Activated CD8-positive, alpha-beta T cell treated with anti-CD3 and anti-CD28 coated beads for 36 hours (primary cell): ENCODE results near the gene VSTM1. TPM values are rescaled to one million over a fixed set of nuclear protein-coding genes. Genes with fewer than 3 reads are reported as not detected.

ENCODE experiments used
- ATAC-seq: fragments of 200-7000 bp; cut with Tn5 transposase; one replicate; pipeline ENCODE4 v1.10.0; 2021; ENCODE audit warnings: mild to moderate bottlenecking, moderate library complexity
- CTCF ChIA-PET: fragments of 350-600 bp; sonication (Branson Sonifier 250); formaldehyde crosslinking; loops from one replicate; lab custom pipeline; 2021; ENCODE audit warnings: antibody characterized with exemption; lab: Charles Lee
- POLR2A ChIA-PET: fragments of 350-600 bp; sonication (Branson Sonifier 250); formaldehyde crosslinking; loops from one replicate; lab custom pipeline; 2021; ENCODE audit warnings: antibody characterized with exemption; lab: Charles Lee
- DNase-seq: peaks from one replicate; pipeline ENCODE4 v3.0.0-alpha.2; 2020
- H3K27ac Mint-ChIP-seq: one replicate; pipeline ENCODE4 v1.8.0; 2021; ENCODE audit warnings: mild to moderate bottlenecking, mixed read lengths
- H3K27me3 Mint-ChIP-seq: one replicate; pipeline ENCODE4 v1.8.0; 2021; ENCODE audit warnings: mixed read lengths
- H3K36me3 Mint-ChIP-seq: one replicate; pipeline ENCODE4 v1.8.0; 2021; ENCODE audit warnings: low read depth, mixed read lengths
- H3K4me1 Mint-ChIP-seq: one replicate; pipeline ENCODE4 v1.8.0; 2021; ENCODE audit warnings: low read depth, mixed read lengths
- H3K4me3 Mint-ChIP-seq: one replicate; pipeline ENCODE4 v1.8.0; 2021; ENCODE audit warnings: mild to moderate bottlenecking, moderate library complexity, mixed read lengths
- H3K9me3 Mint-ChIP-seq: one replicate; pipeline ENCODE4 v1.8.0; 2021; ENCODE audit warnings: mixed read lengths
- intact Hi-C: fragments of 100-400 bp; cut with micrococcal nuclease; formaldehyde crosslinking; loops from one replicate; pipeline ENCODE4 v1.10.0; 2022
- total RNA-seq, 2 experiments: library from RNA; stranded (reverse); gene quantifications; one replicate each; pipeline ENCODE4 v1.2.3, GENCODE V29; 2021
- TF ChIP-seq, protein P1 (sequence below): fragments of 200-600 bp; IDR thresholded peaks from one replicate; pipeline ENCODE4 v1.8.0; 2022; ENCODE audit warnings: antibody characterized with exemption, mild to moderate bottlenecking

The VSTM1 gene
- total RNA-seq, 2 experiments from 2014 or later: not detected

DNA sequence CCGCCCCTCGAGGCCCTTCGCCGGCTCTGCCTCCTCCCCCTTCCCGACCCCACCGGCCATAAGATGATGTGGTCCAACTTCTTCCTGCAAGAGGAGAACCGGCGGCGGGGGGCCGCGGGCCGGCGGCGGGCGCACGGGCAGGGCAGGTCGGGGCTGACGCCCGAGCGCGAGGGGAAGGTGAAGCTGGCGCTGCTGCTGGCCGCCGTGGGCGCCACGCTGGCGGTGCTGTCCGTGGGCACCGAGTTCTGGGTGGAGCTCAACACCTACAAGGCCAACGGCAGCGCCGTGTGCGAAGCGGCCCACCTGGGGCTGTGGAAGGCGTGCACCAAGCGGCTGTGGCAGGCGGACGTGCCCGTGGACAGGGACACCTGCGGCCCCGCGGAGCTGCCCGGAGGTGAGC is 70.9 kb downstream of the VSTM1 start:
- H3K4me1 Mint-ChIP-seq: peaks cover 3% of the 10 kb centered on the region
- H3K27ac Mint-ChIP-seq: no peak overlapping the region
- TF ChIP-seq, protein P1, sequence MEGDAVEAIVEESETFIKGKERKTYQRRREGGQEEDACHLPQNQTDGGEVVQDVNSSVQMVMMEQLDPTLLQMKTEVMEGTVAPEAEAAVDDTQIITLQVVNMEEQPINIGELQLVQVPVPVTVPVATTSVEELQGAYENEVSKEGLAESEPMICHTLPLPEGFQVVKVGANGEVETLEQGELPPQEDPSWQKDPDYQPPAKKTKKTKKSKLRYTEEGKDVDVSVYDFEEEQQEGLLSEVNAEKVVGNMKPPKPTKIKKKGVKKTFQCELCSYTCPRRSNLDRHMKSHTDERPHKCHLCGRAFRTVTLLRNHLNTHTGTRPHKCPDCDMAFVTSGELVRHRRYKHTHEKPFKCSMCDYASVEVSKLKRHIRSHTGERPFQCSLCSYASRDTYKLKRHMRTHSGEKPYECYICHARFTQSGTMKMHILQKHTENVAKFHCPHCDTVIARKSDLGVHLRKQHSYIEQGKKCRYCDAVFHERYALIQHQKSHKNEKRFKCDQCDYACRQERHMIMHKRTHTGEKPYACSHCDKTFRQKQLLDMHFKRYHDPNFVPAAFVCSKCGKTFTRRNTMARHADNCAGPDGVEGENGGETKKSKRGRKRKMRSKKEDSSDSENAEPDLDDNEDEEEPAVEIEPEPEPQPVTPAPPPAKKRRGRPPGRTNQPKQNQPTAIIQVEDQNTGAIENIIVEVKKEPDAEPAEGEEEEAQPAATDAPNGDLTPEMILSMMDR: no peak
- intact Hi-C loops: no loop called here
- peaks cover 37% of the 10 kb centered on the region for H3K27me3 Mint-ChIP-seq
- ChIA-PET POLR2A (no interaction called here), CTCF (no interaction called here)
- ATAC-seq (no peak), DNase-seq (no peak)
- H3K36me3 Mint-ChIP-seq: no peaks in the 10 kb centered on the region
- H3K9me3 Mint-ChIP-seq: no peaks in the 10 kb centered on the region
- H3K4me3 Mint-ChIP-seq: no peak overlapping the region

DNA sequence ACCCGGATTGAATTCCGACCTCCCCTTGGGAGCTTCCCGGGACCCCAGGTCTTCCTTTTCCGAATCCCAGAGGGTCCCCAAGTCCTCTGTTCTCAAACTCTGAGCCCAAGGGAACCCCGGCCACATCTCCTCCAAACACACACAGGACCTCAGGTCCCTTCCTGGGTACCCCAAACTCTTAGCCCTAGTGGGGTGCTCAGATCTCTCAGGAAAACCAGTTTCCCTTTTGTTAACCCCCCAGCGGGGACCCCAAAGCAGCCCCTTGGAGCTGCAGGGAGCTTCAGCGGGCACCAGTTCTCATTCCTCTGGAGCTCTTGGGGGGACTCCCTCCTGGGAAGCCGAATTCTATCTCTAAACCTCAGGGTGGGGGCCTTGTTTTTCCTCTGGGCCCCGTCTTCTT is 71.5 kb downstream of the VSTM1 start:
- POLR2A ChIA-PET: no interaction called here
- CTCF ChIA-PET: no interaction called here

DNA sequence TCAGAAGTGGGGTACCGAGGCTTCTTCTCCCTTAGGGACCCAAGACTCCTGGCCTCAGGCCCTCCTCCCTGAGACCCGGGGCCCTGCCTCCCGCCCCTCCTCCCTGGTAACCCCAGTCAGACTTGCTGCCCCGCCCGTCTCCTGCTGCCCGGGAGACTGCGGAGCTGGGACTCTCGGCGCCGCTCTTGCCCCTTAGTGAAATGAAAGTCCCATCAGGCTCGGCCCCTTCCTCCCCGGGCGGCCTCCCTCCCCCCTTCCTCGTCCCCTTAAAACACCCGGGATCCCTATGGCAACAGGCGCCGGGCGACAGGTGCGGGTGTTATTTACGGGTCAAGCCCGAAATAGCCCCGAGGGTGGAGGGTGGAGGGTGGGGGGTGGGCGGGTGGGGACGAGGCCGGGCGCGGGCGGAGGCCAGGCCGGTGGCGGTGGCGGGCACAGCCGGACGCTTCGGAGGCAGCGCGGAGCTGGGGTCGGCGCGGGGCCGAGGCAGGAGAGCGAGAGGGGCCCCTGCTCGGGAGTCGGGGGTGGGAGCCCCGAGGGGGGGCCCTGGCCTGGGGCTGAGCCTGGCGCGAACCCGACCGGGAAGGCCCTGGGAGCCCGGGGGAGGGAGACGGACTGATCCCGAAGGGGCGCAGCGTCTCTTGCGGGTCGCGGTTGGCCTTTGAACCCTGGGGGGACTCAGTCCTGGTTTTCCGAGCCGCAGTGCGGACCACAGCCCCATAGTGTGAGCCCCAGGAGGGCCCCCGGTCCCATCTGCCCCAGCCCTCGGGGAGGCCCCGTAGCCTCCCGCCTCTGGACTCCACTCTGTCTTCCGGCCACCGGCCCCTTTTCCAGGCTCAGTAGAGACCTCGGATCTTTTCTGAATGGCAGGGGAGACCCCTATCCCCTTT is 72.2 kb downstream of the VSTM1 start, which contains the start of gene CACNG6:
Gene CACNG6, plus strand, starts transcription at position 414 of the 890 bp plus-strand sequence. CDS start 1,241 bp downstream, outside the sequence.
- DNase-seq (no peak), ATAC-seq (no peak)
- Mint-ChIP-seq H3K4me3 (no peak within 1 kb of the TSS), H3K9me3 (no peaks in the 10 kb centered on the region), H3K36me3 (no peaks in the 10 kb centered on the region), H3K4me1 (peaks cover 3% of the 10 kb centered on the region), H3K27me3 (peaks cover 35% of the 10 kb centered on the region), H3K27ac (no peak within 1 kb of the TSS)
- TF ChIP-seq, protein P1: no peak
- ChIA-PET CTCF (no interaction called here), POLR2A (no interaction called here)
- intact Hi-C loops: no loop called here

More for the DNA sequence above, 71.5 kb downstream of the VSTM1 start:
- Mint-ChIP-seq H3K36me3 (no peaks in the 10 kb centered on the region), H3K27ac (no peak overlapping the region), H3K4me3 (no peak overlapping the region), H3K4me1 (peaks cover 3% of the 10 kb centered on the region), H3K27me3 (peaks cover 35% of the 10 kb centered on the region), H3K9me3 (no peaks in the 10 kb centered on the region)
- ATAC-seq: no peak
- TF ChIP-seq, protein P1: no peak
- DNase-seq: no peak
- intact Hi-C loops: no loop called here

Other genes starting within 250 kb of the VSTM1 start
- under 1 TPM in 1 of 2 experiments, not detected in 1; 0.07 TPM for gene NLRP12, start 239.6 kb downstream of the VSTM1 start, total RNA-seq
- 10 to 100 TPM; 64.7 to 69.9 TPM for gene MYADM, start 196.0 kb downstream of the VSTM1 start, total RNA-seq
- gene PRKCG, start 181.7 kb downstream of the VSTM1 start, total RNA-seq: under 1 TPM in 1 of 2 experiments, not detected in 1; 0.11 TPM
- gene CACNG7, start 154.6 kb downstream of the VSTM1 start, total RNA-seq: not detected
- not detected for gene CACNG8, start 101.0 kb downstream of the VSTM1 start, total RNA-seq
- gene CACNG6, start 72.3 kb downstream of the VSTM1 start, total RNA-seq: not detected
- gene TARM1, start 17.5 kb upstream of the VSTM1 start, total RNA-seq: not detected
- under 1 TPM; 0.68 to 0.76 TPM for gene OSCAR, start 36.9 kb upstream of the VSTM1 start, total RNA-seq
- 10 to 100 TPM; 94.8 to 96.7 TPM for gene NDUFA3, start 39.0 kb upstream of the VSTM1 start, total RNA-seq
- gene TFPT, start 51.8 kb upstream of the VSTM1 start, total RNA-seq: 10 to 100 TPM; 27.7 to 28.1 TPM
- gene PRPF31, start 51.9 kb upstream of the VSTM1 start, total RNA-seq: 10 to 100 TPM; 81.1 to 85.2 TPM
- gene CNOT3, start 73.9 kb upstream of the VSTM1 start, total RNA-seq: 10 to 100 TPM; 48.8 to 50.7 TPM
- gene LENG1, start 95.8 kb upstream of the VSTM1 start, total RNA-seq: 1 to 10 TPM; 3.3 to 4.0 TPM
- under 1 TPM in 1 of 2 experiments, not detected in 1; 0.54 TPM for gene TMC4, start 109.3 kb upstream of the VSTM1 start, total RNA-seq
- 10 to 100 TPM; 53.8 to 55.4 TPM for gene MBOAT7, start 125.7 kb upstream of the VSTM1 start, total RNA-seq
- gene TSEN34, start 127.4 kb upstream of the VSTM1 start, total RNA-seq: 10 to 100 TPM; 12.5 TPM
- 1,000 to 10,000 TPM; 1,921 to 1,931 TPM for gene RPS9, start 137.0 kb upstream of the VSTM1 start, total RNA-seq
- not detected for gene LILRB3, start 159.1 kb upstream of the VSTM1 start, total RNA-seq
- gene LILRA6, start 178.9 kb upstream of the VSTM1 start, total RNA-seq: not detected
- gene LILRB5, start 193.4 kb upstream of the VSTM1 start, total RNA-seq: not detected
- not detected for gene LILRB2, start 217.2 kb upstream of the VSTM1 start, total RNA-seq
- not detected for gene LILRA5, start 249.3 kb upstream of the VSTM1 start, total RNA-seq